Caco-2 (cell line): ENCODE data around the gene SLC35E1. TPM values are rescaled to one million over a fixed set of nuclear protein-coding genes. Genes with fewer than 3 reads are reported as not detected.

Experiments used
- BruUV-seq: library from RNA; stranded (reverse); fragments of 400-500 nt; replicated peaks from 2 replicates; lab custom pipeline; 2021; lab: Mats Ljungman, UMichigan
- CTCF ChIA-PET: fragments of 300-600 bp; sonication (Branson Sonifier 250); formaldehyde crosslinking; loops from one replicate; lab custom pipeline; 2022; ENCODE audit warnings: antibody characterized with exemption; lab: Charles Lee
- POLR2A ChIA-PET: fragments of 300-600 bp; sonication (Branson Sonifier 250); formaldehyde crosslinking; loops from one replicate; lab custom pipeline; 2022; ENCODE audit warnings: antibody characterized with exemption; lab: Charles Lee
- DNase-seq, 2 experiments: peaks; one replicate each; pipeline versions ENCODE4 v3.0.0 to v3.0.0-alpha.2; 2020 to 2022
- H3K27me3 ChIP-seq: replicated peaks from 2 replicates; pipeline ENCODE4 v1.6.0; 2011; ENCODE audit warnings: low read length; ENCODE audit not compliant: control insufficient read depth, insufficient read depth
- H3K36me3 ChIP-seq: 2 replicates; pipeline ENCODE4 v1.5.1; 2011; ENCODE audit warnings: low read length; ENCODE audit not compliant: control insufficient read depth, insufficient read depth
- H3K4me1 ChIP-seq: fragments of 250-450 bp; sonication (Bioruptor Pico); 2 replicates; pipeline ENCODE4 v1.5.1; 2020; ENCODE audit warnings: mild to moderate bottlenecking
- H3K4me3 ChIP-seq: 2 replicates; pipeline ENCODE4 v1.5.1; 2011; ENCODE audit warnings: low read depth, mild to moderate bottlenecking, control low read depth, low read length
- H3K9me3 ChIP-seq: fragments of 250-450 bp; sonication (Bioruptor Pico); 2 replicates; pipeline ENCODE4 v1.5.1; 2020; ENCODE audit warnings: mild to moderate bottlenecking, moderate library complexity
- H3K27ac Mint-ChIP-seq: one replicate; pipeline ENCODE4 v1.8.0; 2022; ENCODE audit warnings: mixed read lengths; ENCODE audit not compliant: unreplicated experiment
- H3K27me3 Mint-ChIP-seq: one replicate; pipeline ENCODE4 v1.8.0; 2022; ENCODE audit warnings: mixed read lengths; ENCODE audit not compliant: insufficient read depth, unreplicated experiment
- H3K36me3 Mint-ChIP-seq: one replicate; pipeline ENCODE4 v1.8.0; 2022; ENCODE audit warnings: mild to moderate bottlenecking, mixed read lengths; ENCODE audit not compliant: insufficient read depth, unreplicated experiment
- H3K4me1 Mint-ChIP-seq: one replicate; pipeline ENCODE4 v1.8.0; 2022; ENCODE audit warnings: low read depth, mixed read lengths; ENCODE audit not compliant: unreplicated experiment
- H3K4me3 Mint-ChIP-seq: one replicate; pipeline ENCODE4 v1.8.0; 2022; ENCODE audit warnings: mild to moderate bottlenecking, moderate library complexity, mixed read lengths; ENCODE audit not compliant: unreplicated experiment
- H3K9me3 Mint-ChIP-seq: one replicate; pipeline ENCODE4 v1.8.0; 2022; ENCODE audit warnings: mixed read lengths; ENCODE audit not compliant: unreplicated experiment
- intact Hi-C: fragments of 100-400 bp; cut with micrococcal nuclease; formaldehyde crosslinking; loops from one replicate; pipeline ENCODE4 v1.10.0; 2022; ENCODE audit not compliant: unreplicated experiment
- total RNA-seq: library from RNA; stranded (reverse); gene quantifications from 2 replicates; pipeline ENCODE4 v1.2.3, GENCODE V29; 2022
- TF ChIP-seq, protein P1 (sequence below), 2 experiments: fragments of 200-600 bp in 1 of 2; IDR thresholded peaks; 1 replicate in 1 of 2; 2 replicates in 1 of 2; pipeline versions ENCODE4 v1.5.1 to v1.8.0; 2011 to 2022; ENCODE audit warnings: antibody characterized with exemption in 1 of 2, control low read depth in 1 of 2, inconsistent platforms in 1 of 2, low read depth in 1 of 2, low read length in 1 of 2, mild to moderate bottlenecking in 1 of 2, moderate library complexity in 1 of 2; ENCODE audit not compliant: insufficient read depth in 1 of 2, severe bottlenecking in 1 of 2, unreplicated experiment in 1 of 2

Gene SLC35E1
- total RNA-seq, 1 experiment from 2014 or later, result 37.9 TPM

DNA sequence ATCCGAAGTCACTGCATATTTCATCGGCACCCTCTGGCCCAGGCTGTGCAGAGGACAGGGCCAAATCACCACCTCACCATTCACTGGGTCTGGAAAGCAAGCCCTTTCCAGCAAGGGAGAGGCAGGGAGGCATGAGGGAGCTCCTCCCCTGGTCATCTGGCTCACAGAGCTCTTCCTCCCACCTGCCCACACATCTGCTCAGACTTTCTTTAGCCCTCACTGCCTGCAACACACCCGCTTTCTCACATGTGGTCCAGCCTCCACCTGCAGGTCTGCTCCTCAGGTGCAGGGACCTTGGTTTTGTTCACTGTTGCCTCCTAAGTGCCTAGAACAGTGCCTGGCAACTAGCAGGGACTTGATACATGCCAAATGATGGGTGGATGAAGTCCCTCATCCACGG lies 21.0 kb upstream of the SLC35E1 start:
- H3K4me1 ChIP-seq, result no peaks in the 10 kb centered on the region
- intact Hi-C loops, result no loop called here
- no peaks in the 10 kb centered on the region for H3K36me3 Mint-ChIP-seq
- no peak for DNase-seq
- POLR2A ChIA-PET, result no interaction called here
- no peak overlapping the region for H3K27ac Mint-ChIP-seq
- H3K27me3 Mint-ChIP-seq, result no peaks in the 10 kb centered on the region
- no peaks in the 10 kb centered on the region for H3K4me1 Mint-ChIP-seq
- BruUV-seq, result no TSS peak
- H3K9me3 ChIP-seq, result no peaks in the 10 kb centered on the region
- no peaks in the 10 kb centered on the region for H3K9me3 Mint-ChIP-seq
- no peaks in the 10 kb centered on the region for H3K36me3 ChIP-seq
- H3K4me3 ChIP-seq, result no peak overlapping the region
- H3K27me3 ChIP-seq, result no peaks in the 10 kb centered on the region
- no peak overlapping the region for H3K4me3 Mint-ChIP-seq
- CTCF ChIA-PET, result no interaction called here
- TF ChIP-seq, protein P1, sequence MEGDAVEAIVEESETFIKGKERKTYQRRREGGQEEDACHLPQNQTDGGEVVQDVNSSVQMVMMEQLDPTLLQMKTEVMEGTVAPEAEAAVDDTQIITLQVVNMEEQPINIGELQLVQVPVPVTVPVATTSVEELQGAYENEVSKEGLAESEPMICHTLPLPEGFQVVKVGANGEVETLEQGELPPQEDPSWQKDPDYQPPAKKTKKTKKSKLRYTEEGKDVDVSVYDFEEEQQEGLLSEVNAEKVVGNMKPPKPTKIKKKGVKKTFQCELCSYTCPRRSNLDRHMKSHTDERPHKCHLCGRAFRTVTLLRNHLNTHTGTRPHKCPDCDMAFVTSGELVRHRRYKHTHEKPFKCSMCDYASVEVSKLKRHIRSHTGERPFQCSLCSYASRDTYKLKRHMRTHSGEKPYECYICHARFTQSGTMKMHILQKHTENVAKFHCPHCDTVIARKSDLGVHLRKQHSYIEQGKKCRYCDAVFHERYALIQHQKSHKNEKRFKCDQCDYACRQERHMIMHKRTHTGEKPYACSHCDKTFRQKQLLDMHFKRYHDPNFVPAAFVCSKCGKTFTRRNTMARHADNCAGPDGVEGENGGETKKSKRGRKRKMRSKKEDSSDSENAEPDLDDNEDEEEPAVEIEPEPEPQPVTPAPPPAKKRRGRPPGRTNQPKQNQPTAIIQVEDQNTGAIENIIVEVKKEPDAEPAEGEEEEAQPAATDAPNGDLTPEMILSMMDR (IDR thresholded peaks at IDR 0.05; ENCODE audit: insufficient read depth in 1 of 2, low read depth in 1 of 2, low read length in 1 of 2, severe bottlenecking in 1 of 2, unreplicated experiment in 1 of 2), result no peak

DNA sequence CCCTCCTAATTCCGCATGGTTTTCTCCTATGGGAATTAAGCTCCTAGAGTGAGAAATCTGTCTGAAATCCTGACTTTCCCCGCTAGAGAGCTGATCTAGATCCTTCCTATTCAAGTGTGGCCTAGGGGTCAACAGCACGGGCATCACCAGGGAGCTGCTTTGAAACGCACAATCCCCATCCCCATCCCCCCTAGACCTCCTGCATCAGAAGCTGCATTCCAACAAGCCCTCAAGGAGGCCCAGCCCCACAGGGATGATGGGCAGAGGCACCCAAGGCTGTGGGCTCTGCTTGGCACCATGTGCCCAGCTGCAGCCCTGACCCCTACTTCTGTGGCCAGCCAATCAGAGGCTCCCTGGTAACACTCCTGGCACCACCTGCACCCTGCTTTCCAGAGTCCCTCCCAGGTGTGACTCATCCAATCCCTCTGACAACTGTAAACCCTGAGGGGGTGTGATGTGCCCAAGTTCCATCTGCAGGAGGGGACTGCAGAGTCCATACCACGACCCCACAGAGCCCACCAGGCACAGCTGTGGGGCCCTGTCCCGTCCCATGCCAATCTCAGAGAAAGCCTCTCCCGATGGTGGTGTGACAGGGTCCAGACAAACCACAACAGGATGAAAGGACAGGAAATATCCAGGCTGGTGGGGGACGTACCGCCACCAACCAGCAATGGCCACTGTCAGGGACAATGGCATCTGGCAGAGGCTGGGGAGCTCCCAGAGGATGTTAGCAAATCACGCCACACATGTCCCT lies 19.8 kb upstream of the SLC35E1 start:
- Mint-ChIP-seq H3K36me3 (no peaks in the 10 kb centered on the region), H3K4me1 (no peaks in the 10 kb centered on the region), H3K9me3 (no peaks in the 10 kb centered on the region), H3K27me3 (no peaks in the 10 kb centered on the region), H3K27ac (no peak overlapping the region), H3K4me3 (no peak overlapping the region)
- intact Hi-C loops, result no loop called here
- no peaks in the 10 kb centered on the region for H3K4me1 ChIP-seq
- no TSS peak for BruUV-seq
- TF ChIP-seq, protein P1 (IDR thresholded peaks at IDR 0.05; ENCODE audit: insufficient read depth in 1 of 2, low read depth in 1 of 2, low read length in 1 of 2, severe bottlenecking in 1 of 2, unreplicated experiment in 1 of 2), result no peak
- no peaks in the 10 kb centered on the region for H3K9me3 ChIP-seq
- DNase-seq, result no peak
- CTCF ChIA-PET, result no interaction called here
- POLR2A ChIA-PET, result no interaction called here
- H3K4me3 ChIP-seq, result no peak overlapping the region
- no peaks in the 10 kb centered on the region for H3K36me3 ChIP-seq
- no peaks in the 10 kb centered on the region for H3K27me3 ChIP-seq

DNA sequence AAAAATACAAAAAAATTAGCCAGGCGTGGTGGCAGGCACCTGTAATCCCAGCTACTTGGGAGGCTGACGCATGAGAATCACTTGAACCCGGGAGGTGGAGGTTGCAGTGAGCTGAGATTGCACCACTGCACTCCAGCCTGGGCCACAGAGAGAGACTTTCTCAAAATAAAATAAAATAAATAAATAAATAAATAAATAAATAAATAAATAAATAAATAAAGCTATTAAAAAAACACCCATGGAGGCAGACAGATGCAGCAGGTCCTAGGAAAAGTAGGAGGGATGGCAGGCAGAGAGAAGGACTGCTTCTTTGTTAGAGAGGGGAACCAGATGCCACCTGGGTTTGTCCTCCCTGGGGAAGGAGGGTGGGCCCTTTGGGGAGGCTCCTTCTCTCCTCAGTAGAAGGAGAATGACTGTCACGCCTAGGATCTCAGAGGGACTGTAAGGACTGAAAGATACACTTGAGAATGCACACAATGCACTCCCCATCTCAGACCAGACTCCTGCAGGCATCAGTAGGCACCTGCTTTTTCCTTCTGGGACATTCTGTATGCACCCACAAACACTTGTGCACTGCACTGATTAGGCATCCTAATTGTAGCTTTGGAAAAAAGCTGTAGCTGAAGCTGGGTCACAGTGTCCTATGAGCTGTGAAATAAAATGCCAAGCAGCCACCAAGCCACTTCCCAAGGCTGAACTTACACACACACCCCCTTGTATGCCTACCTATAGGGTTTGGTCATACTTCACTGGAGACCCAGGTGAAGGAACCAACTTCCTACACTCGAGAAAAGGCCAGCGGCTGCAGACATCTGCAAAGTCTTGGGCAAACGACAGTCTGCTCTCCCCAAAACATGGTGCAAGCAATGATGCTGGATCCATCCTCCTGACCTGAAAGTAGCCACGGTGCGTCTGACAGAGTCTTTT lies 18.9 kb upstream of the SLC35E1 start:
- H3K27me3 Mint-ChIP-seq, result no peaks in the 10 kb centered on the region
- H3K4me3 Mint-ChIP-seq, result no peak overlapping the region
- POLR2A ChIA-PET, result interaction anchor here (0.5 kb wide), 1 partner anchor 742 kb away, joined by 4 read pairs; no protein-coding TSS in a partner anchor
- no peaks in the 10 kb centered on the region for H3K9me3 Mint-ChIP-seq
- TF ChIP-seq, protein P1 (IDR thresholded peaks at IDR 0.05; ENCODE audit: insufficient read depth in 1 of 2, low read depth in 1 of 2, low read length in 1 of 2, severe bottlenecking in 1 of 2, unreplicated experiment in 1 of 2), result no peak
- H3K36me3 Mint-ChIP-seq, result no peaks in the 10 kb centered on the region
- H3K27ac Mint-ChIP-seq, result no peak overlapping the region
- Histone ChIP-seq H3K9me3 (no peaks in the 10 kb centered on the region), H3K27me3 (no peaks in the 10 kb centered on the region), H3K36me3 (no peaks in the 10 kb centered on the region), H3K4me1 (no peaks in the 10 kb centered on the region), H3K4me3 (no peak overlapping the region)
- CTCF ChIA-PET, result no interaction called here
- intact Hi-C loops, result no loop called here
- no peak for DNase-seq
- H3K4me1 Mint-ChIP-seq, result no peaks in the 10 kb centered on the region
- BruUV-seq, result no TSS peak
